Transverse colon (tissue), 4 donors: ENCODE data around the gene NXPH1.

Experiments
- CTCF ChIP-seq, 5 experiments: fragments of 200-600 bp in 3 of 5; fragments of 450-650 bp in 2 of 5; sonication (generic) in 3 of 5; IDR thresholded peaks; 1 replicate in 2 of 5; 2 replicates in 3 of 5; pipeline ENCODE4 v1.5.1; 2016 to 2017; ENCODE audit warnings: antibody characterized with exemption in 5 of 5, inconsistent platforms in 3 of 5, mild to moderate bottlenecking in 2 of 5, moderate library complexity in 1 of 5
- EP300 ChIP-seq: sonication (generic); formaldehyde crosslinking; IDR thresholded peaks from one replicate; pipeline ENCODE4 v1.6.1; 2017; ENCODE audit warnings: antibody characterized with exemption, low read depth
- POLR2A ChIP-seq: fragments of 450-650 bp; IDR thresholded peaks from one replicate; pipeline ENCODE4 v1.6.1; 2016; ENCODE audit warnings: antibody characterized with exemption, mild to moderate bottlenecking, moderate library complexity
- POLR2AphosphoS5 ChIP-seq, 3 donors: sonication (generic); formaldehyde crosslinking; IDR thresholded peaks; one replicate each; pipeline ENCODE4 v1.6.1; 2016; ENCODE audit warnings: antibody characterized with exemption in 3 of 3

GRCh38 chr7:8579661-8580194 lies 146.3 kb downstream of the NXPH1 start:
- no peak for TF ChIP-seq CTCF (IDR thresholded peaks at IDR 0.05)
- no peak for TF ChIP-seq POLR2A
- no peak for TF ChIP-seq EP300
- no peak for TF ChIP-seq POLR2AphosphoS5 (IDR thresholded peaks at IDR 0.05)
